HL-60 (cell line): ENCODE data around the gene DTL.

Source experiments
- DNase-seq, 2 experiments: peaks; one replicate each; pipeline ENCODE4 v3.0.0-alpha.2; 2010 to 2020; ENCODE audit warnings: low read depth in 1 of 2, low spot score in 1 of 2
- H3K27ac ChIP-seq: fragments of 250-450 bp; sonication (Bioruptor Pico); replicated peaks from 2 replicates; pipeline ENCODE4 v1.5.1; 2020; ENCODE audit warnings: mild to moderate bottlenecking, moderate library complexity
- H3K27me3 ChIP-seq: fragments of 250-450 bp; sonication (Bioruptor Pico); 2 replicates; pipeline ENCODE4 v1.5.1; 2021; ENCODE audit warnings: mild to moderate bottlenecking, moderate library complexity; ENCODE audit not compliant: insufficient read depth, poor library complexity, severe bottlenecking
- H3K4me3 ChIP-seq: replicated peaks from 2 replicates; pipeline ENCODE4 v1.5.1; 2011; ENCODE audit warnings: mild to moderate bottlenecking, control low read depth, low read length; ENCODE audit not compliant: insufficient read depth
- GABPA ChIP-seq: IDR thresholded peaks from 2 replicates; pipeline ENCODE4 v1.6.1; 2012; ENCODE audit warnings: low read depth
- POLR2AphosphoS5 ChIP-seq: IDR thresholded peaks from 2 replicates; pipeline ENCODE4 v1.6.1; 2012; ENCODE audit warnings: low read depth
- SPI1 ChIP-seq: IDR thresholded peaks from 2 replicates; pipeline ENCODE4 v1.6.1; 2012; ENCODE audit warnings: low read depth, mild to moderate bottlenecking, borderline replicate concordance
- TF ChIP-seq, protein P1 (sequence below): IDR thresholded peaks from one replicate; pipeline ENCODE4 v1.5.1; 2011; ENCODE audit warnings: low read length, control low read depth, inconsistent platforms; ENCODE audit not compliant: insufficient read depth
- TF ChIP-seq, protein P2 (sequence below): IDR thresholded peaks from 2 replicates; pipeline ENCODE4 v1.6.1; 2012; ENCODE audit warnings: low read depth; ENCODE audit not compliant: insufficient replicate concordance

DTL gene

DNA sequence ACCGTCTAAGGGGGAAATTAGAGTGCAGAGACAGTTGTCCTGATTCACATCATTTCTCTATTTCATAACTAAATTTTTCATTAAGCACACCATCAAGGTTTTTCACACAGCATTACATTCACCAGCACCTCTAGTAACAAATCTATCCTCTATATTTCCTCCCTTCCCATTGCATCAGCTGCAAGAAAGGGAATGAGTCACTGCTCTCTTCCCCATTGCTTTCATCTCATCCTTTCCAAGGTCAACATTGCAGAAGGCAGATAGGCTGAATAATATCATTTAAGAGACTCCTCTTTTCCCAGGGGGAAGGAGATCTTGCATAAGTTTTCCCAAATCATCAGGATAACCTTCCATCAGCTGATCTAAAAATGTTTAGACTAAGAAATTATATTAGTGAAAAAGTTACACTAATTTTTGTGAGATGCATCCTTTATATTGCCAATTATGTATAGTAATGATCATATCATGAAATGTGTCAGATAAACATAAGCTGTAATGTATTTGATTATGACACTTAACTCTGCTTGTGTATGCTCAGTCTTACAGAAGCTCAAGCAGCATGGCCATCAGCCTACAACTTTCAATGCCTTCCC, 4.5 kb upstream of the DTL start:
- TF ChIP-seq, protein P1, sequence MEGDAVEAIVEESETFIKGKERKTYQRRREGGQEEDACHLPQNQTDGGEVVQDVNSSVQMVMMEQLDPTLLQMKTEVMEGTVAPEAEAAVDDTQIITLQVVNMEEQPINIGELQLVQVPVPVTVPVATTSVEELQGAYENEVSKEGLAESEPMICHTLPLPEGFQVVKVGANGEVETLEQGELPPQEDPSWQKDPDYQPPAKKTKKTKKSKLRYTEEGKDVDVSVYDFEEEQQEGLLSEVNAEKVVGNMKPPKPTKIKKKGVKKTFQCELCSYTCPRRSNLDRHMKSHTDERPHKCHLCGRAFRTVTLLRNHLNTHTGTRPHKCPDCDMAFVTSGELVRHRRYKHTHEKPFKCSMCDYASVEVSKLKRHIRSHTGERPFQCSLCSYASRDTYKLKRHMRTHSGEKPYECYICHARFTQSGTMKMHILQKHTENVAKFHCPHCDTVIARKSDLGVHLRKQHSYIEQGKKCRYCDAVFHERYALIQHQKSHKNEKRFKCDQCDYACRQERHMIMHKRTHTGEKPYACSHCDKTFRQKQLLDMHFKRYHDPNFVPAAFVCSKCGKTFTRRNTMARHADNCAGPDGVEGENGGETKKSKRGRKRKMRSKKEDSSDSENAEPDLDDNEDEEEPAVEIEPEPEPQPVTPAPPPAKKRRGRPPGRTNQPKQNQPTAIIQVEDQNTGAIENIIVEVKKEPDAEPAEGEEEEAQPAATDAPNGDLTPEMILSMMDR, result no peak
- TF ChIP-seq, protein P2, sequence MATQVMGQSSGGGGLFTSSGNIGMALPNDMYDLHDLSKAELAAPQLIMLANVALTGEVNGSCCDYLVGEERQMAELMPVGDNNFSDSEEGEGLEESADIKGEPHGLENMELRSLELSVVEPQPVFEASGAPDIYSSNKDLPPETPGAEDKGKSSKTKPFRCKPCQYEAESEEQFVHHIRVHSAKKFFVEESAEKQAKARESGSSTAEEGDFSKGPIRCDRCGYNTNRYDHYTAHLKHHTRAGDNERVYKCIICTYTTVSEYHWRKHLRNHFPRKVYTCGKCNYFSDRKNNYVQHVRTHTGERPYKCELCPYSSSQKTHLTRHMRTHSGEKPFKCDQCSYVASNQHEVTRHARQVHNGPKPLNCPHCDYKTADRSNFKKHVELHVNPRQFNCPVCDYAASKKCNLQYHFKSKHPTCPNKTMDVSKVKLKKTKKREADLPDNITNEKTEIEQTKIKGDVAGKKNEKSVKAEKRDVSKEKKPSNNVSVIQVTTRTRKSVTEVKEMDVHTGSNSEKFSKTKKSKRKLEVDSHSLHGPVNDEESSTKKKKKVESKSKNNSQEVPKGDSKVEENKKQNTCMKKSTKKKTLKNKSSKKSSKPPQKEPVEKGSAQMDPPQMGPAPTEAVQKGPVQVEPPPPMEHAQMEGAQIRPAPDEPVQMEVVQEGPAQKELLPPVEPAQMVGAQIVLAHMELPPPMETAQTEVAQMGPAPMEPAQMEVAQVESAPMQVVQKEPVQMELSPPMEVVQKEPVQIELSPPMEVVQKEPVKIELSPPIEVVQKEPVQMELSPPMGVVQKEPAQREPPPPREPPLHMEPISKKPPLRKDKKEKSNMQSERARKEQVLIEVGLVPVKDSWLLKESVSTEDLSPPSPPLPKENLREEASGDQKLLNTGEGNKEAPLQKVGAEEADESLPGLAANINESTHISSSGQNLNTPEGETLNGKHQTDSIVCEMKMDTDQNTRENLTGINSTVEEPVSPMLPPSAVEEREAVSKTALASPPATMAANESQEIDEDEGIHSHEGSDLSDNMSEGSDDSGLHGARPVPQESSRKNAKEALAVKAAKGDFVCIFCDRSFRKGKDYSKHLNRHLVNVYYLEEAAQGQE, result no peak
- TF ChIP-seq SPI1, result no peak
- no peak for TF ChIP-seq POLR2AphosphoS5
- TF ChIP-seq GABPA, result no peak
- no peak overlapping the region for H3K4me3 ChIP-seq
- no peaks in the 10 kb centered on the region for H3K27me3 ChIP-seq
- peak in 1 of 2 experiments; percentile 17 for DNase-seq
- H3K27ac ChIP-seq, result no peak overlapping the region

DNA sequence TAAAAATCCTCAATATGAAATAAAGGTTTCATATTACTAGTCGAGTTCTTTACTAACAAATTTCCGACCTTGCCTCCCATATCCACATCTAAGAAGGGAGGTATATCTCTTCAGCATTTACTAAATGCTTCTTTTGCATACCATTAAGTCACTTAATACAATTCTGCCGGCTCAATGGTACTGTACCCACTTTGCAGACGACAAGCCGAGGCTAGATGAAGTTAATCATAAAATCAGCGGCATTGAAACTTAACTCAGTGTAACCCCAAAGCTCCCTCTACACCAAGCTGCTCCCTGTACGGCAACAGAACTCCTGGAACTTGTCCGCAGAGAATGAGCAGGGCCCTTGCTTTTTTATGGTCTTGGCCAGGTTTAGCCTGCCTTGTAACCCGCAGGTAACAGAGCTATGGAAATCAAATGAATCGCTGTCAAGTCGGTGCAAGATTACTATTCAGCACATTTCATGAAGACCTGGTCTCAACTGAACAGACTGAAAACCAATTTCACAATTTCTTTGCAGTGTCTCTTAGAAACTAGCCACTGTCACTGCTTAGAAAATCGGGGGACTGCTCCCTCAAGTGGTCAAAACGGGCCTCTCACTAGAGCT, 929 bp upstream of the DTL start:
- peak in 1 of 2 experiments; percentile 95 for DNase-seq
- peak overlapping the region; percentile 94 for H3K27ac ChIP-seq
- no peaks in the 10 kb centered on the region for H3K27me3 ChIP-seq
- H3K4me3 ChIP-seq, result peak overlapping the region; percentile 86
- TF ChIP-seq SPI1 (no peak), GABPA (no peak), POLR2AphosphoS5 (no peak)
- TF ChIP-seq, protein P2, result no peak
- TF ChIP-seq, protein P1, result no peak

DNA sequence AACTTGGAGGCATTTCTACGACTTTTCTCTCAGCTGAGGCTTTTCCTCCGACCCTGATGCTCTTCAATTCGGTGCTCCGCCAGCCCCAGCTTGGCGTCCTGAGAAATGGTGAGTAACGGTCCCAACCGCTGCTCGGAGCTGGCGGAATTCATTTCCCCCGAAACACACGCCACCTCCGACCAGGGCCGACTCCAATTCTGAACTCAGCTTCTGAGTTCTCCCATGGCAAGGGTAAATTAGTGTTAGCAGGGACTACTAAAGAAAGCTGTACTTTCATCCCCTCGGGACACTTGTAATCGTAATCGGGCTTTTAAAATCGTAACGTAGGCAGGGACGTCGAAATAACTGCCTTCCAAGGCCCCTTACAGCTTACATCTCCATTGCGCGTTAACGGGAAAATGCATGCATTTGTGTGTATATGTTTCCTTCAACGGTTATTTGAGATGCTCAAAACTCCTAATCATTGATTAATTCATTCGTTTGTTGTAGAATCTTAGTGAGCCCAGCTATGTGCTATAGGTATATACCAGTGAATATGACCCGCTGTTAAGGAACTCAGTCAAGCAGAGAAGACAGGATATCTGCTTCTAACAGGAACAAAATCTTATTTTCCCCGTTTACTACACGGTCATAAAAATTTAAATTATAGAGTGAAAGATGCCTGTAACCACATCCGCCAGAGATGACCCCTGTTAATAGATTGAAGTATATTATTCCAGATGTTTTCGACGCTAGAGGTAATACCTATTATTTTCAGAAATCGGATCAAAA, 472 bp downstream of the DTL start:
- peak overlapping the region; percentile 94 for H3K27ac ChIP-seq
- TF ChIP-seq GABPA, result no peak
- TF ChIP-seq, protein P2, result peak; percentile 25
- peak overlapping the region; percentile 79 for H3K4me3 ChIP-seq
- H3K27me3 ChIP-seq, result no peaks in the 10 kb centered on the region
- DNase-seq, result no peak
